ENCODE data around the gene CCDC33.

DNA sequence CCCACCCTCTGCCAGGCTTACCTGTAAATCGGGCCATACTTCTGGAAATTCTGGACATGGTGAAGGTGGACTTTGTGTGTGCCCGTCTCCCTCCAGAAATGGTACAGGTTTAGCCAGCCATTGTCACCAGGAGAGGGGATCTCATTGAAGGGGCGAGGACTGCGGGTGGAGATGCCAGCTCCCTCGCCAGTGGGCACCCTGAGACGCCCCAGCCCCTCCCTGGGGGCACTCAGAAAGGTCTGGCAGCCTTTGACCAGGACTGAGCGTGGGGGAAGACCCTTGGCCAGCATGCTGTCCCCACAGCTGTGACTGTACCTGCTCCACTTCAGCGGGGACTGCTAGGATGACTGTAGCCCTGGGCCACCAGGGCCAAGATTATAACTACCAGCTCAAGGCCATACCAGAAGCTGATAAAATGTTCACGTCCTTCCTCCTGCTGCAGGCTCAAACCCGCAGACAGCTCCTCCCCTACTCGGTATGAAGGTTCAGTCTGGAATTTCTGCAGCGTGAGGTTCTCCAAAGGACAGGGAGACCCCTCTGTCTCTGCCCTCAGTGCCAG lies 131.2 kb downstream of the CCDC33 start, which contains the start of gene CYP11A1:
- TF ChIP-seq, protein P1, sequence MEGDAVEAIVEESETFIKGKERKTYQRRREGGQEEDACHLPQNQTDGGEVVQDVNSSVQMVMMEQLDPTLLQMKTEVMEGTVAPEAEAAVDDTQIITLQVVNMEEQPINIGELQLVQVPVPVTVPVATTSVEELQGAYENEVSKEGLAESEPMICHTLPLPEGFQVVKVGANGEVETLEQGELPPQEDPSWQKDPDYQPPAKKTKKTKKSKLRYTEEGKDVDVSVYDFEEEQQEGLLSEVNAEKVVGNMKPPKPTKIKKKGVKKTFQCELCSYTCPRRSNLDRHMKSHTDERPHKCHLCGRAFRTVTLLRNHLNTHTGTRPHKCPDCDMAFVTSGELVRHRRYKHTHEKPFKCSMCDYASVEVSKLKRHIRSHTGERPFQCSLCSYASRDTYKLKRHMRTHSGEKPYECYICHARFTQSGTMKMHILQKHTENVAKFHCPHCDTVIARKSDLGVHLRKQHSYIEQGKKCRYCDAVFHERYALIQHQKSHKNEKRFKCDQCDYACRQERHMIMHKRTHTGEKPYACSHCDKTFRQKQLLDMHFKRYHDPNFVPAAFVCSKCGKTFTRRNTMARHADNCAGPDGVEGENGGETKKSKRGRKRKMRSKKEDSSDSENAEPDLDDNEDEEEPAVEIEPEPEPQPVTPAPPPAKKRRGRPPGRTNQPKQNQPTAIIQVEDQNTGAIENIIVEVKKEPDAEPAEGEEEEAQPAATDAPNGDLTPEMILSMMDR (tag by site-specific recombination; IDR thresholded peaks at IDR 0.05), result no peak
- TF ChIP-seq SETDB1 (IDR thresholded peaks at IDR 0.05; ENCODE audit: insufficient read length, low read length) (no peak), KLF1 (tag by site-specific recombination; IDR thresholded peaks at IDR 0.05) (no peak), ZNF274 (IDR thresholded peaks at IDR 0.05; ENCODE audit: low read length) (no peak), ZNF274 (tag by site-specific recombination; IDR thresholded peaks at IDR 0.05; ENCODE audit: borderline replicate concordance) (no peak), ZNF16 (tag by site-specific recombination; IDR thresholded peaks at IDR 0.05; ENCODE audit: low read depth) (no peak)
